CD4-positive, alpha-beta T cell treated with Interleukin-1 beta for 1 hour (primary cell): ENCODE results near the gene ITPR2.
"Not testable (repeated sequence)": the region's sequence is repeated elsewhere in the genome, so short reads cannot be mapped to it uniquely, and the experiment has no call there.

Experiments
- DNase-seq, 2 donors: peaks; one replicate each; pipeline ENCODE4 v3.0.0-alpha.2; 2020 to 2022

The ITPR2 gene

DNA sequence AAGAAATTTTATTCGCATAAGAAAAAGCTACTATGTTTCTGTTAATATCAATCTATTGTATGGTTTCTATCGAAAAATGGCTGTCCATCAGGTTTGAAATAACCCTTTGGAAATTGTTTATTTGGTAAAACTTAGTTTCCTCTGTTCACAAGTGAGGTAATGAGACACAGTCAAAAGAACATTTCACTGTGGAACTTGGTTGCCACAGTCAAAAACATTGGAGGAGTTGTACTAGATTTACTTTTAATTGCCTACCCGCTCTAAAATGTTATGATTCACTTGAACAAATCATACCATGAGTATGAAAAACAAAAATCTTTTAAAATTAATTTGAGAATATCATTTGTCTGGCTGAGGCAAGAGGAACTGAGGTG, 46.5 kb downstream of the ITPR2 start:
- DNase-seq = no peak

DNA sequence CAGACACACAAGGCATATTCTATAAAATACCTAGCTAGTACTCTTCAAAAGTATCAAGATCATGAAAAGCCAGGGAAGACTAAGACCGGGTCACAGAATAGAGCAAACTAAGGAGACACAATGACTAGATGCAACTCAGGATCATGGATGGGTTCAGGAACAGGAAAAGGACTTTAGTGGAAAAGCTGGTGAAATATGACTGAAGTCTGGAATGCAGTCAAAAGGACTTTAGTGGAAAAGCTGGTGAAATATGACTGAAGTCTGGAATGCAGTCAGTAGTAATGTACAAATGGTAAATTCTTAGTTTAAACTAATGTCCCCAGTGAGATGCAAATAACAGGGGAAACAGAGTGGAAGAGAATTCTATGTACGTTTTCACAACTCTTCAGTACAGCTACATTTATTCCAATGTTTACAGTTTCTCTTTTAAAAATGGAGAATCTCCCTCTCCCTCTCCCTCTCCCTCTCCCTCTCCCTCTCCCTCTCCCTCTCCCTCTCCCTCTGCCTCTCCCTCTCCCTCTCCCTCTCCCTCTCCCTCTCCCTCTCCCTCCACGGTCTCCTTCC, 49.1 kb downstream of the ITPR2 start:
- DNase-seq = not testable (repeated sequence)

GRCh38 chr12:26783131-26783526, 49.9 kb downstream of the ITPR2 start:
- no peak for DNase-seq

- no peak for DNase-seq
Measured at GRCh38 chr12:26782372-26783130, 50.4 kb downstream of the ITPR2 start.

GRCh38 chr12:26780656-26781055, 52.3 kb downstream of the ITPR2 start:
- not testable (repeated sequence) for DNase-seq

GRCh38 chr12:26778173-26778775, 54.7 kb downstream of the ITPR2 start:
- not testable (repeated sequence) for DNase-seq

DNA sequence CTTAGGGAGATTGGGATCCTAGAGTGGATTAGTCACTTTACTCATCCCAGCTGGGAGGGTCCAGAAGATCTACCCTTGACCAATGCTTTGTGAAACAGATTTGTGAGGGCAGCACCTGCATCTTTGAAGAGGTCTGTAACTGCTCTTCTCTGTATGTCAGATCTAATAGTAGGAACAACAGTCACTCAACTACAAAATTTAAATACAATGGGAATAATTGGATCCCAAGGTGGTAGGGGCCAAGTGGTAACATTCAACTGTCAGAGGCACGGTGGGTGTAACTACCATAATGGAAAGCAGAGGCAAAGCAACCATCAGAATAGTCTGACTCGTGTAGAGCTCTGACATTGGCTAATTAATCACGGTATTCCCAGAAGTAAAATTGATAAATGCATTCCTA, 55.8 kb downstream of the ITPR2 start:
- no peak for DNase-seq

DNA sequence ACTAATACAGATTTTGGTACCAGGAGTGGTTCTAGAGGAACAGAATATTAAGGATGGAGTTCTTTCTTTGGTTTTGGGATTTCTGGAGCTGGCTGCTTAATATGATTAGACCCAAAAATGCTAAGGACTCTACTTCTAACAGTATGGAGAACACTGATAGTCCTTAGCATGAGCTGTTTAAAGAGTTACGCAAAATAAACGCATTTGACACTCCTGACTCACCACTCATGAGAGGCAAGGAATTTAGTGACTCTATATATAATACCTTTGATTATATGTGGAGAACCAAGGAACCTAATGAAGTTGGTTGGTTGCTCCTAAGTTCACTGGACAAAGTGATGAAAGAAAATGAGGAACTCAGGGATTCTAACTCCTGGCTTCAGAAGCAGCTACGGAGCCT, 57.0 kb downstream of the ITPR2 start:
- DNase-seq = not testable (repeated sequence)

DNA sequence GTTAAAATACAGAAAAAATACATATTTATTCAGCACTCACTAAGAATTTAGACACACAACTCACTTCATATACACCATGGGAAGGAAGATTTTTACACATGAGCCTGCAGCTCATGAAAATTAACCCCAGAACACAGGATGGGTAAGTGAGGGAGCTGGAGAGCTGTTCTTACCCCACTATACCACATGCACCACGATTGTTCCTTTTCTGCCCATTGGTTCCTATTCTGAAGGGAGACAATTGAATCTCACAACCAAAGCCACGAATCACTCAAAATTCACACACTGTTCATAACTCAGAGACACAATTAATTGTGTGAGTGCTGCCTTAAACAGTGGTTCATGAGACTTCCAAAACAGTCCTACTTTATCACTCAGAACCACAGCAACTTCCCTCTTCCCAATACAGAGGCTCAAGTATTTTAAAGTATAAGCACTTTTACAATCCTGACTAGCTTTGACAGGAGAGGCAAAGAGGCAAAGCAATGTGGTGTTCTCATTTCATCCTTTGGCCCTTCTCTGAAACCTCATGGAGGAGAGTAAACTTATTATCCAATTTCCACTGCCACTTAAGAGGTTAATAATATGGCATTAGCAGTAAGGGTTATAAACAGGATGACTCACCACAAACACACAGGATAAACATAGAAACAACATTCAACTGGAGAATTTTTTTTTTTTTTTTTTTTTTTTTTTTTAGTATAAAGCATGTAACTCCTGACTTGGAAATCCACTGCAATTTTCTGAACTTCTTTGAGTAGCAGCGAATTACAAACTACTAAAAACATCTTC, 59.5 kb downstream of the ITPR2 start:
- no peak for DNase-seq

DNA sequence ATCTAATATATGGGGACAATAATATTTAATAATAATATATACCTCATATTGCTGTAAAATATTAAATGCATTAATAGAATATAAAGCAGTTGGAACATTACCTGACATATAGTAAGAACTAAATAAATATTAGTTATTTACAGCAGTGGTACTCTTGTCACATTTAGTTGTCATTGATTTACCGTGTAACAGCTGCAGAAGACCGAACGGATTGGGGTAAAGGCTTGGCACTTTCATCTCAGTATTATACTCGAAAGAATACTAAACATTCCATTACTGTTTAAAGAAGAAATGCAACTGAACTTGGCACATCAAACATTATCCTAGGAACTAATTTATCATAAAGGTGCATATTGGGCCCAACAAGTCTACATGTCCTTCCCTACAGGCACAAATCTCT, 61.1 kb downstream of the ITPR2 start:
- no peak for DNase-seq

GRCh38 chr12:26770239-26771070, 62.5 kb downstream of the ITPR2 start:
- DNase-seq = no peak

DNA sequence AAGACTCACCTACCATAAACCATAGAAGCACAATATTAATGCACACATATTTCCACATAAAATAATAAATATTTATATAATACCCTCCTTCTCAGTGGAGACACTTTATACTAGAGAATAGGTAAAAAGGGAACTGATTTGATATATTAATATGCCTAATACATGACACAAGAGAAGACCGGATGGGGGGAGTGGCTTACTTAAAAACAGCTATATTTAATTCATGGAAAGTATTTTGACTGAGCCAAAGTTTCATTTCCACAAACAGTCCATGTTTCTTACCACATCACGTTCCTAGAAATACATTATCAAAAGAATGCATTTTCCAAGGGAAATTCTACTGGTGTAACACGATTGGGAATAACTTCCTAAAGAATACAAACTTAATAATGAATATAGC, 63.4 kb downstream of the ITPR2 start:
- no peak for DNase-seq

DNA sequence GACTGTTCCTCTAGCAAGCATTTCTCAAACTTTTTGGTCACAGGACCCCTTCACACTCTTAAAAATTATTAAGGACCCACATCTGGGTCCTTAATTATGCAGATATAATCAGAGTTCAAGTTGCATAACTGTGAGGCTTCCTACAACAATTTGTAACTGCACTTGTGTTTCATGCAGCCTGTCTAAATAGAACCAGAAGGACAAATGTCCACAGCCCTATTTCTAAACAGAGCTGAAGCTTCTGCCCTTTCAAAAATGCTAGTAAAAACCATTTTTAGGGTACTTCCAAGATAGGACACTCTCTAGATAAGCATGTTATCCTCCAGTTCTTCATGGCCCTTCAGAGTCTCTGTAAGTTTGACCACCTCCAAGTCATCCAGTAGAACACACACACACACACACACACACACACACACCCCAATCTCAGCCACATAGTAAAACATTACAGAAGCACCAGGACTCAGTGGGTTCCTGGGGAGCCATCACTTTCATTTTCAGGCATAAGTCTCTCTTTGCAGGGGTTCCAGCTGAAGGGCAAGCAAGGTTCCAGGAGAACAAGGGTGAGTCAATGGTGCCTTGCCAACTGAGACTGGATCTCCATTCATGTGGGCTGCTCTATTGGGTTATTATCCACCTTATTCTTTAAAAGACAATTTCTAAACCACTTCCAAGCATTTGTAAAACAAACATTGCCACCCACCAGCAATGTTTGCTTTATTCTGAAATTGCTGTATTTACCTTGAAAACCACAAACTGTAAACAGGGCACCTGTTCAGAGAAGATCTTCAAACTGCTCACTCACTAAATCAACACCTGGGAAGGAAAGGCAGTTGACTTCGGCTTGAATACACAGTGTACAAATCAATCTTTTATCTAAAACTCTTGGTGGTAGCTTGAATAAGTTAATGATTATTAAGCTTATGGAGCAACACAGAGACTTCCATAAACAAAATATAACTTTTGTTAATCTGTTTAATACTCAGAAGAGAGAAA, 64.1 kb downstream of the ITPR2 start:
- no peak for DNase-seq

GRCh38 chr12:26767865-26768264, 65.1 kb downstream of the ITPR2 start:
- DNase-seq = no peak

DNA sequence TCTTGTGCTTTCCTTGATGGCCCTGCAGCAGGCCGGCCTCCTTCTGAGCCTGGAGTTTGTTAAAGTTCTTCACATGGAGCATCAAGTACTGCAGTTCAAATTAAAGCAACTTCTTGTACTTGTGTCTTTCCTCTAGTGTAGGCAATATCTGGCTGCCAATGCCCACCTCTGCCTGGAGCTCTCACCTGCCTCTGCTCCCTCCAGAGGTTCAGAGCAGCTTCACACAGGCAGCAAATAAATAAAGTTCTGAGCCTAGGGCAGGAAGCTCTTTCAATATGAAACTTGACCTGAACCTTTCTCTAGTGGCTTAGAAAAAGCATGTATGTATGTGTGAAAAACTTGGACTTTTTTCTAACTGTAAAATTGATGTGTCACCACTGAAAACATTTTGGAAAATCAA, 65.9 kb downstream of the ITPR2 start:
- no peak for DNase-seq

- no peak for DNase-seq
Measured at GRCh38 chr12:26762186-26762585, 70.8 kb downstream of the ITPR2 start.

- DNase-seq = no peak
Measured at GRCh38 chr12:26761775-26762174, 71.2 kb downstream of the ITPR2 start.

- no peak for DNase-seq
Measured at GRCh38 chr12:26760657-26761293, 72.2 kb downstream of the ITPR2 start.

- DNase-seq = not testable (repeated sequence)
Measured at GRCh38 chr12:26755362-26755761, 77.6 kb downstream of the ITPR2 start.

DNA sequence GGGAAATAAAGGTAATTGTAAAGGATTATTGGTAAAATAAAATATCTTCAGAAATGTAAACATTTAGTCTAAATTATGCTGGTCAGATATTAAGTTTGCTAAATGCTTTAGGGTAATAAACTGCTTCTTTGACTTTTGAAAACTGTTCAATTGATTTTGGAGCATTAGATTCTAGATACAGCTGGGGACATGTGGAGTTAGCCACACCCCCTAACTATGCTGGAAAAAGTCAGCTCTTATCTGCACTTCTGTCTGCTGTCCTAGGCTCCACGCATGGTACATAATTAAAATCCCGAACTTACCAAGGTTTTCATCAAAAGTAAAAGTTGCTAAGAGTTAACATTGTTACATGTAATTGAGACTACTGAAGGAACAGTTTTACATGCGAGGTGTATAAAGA, 78.8 kb downstream of the ITPR2 start:
- DNase-seq = no peak

DNA sequence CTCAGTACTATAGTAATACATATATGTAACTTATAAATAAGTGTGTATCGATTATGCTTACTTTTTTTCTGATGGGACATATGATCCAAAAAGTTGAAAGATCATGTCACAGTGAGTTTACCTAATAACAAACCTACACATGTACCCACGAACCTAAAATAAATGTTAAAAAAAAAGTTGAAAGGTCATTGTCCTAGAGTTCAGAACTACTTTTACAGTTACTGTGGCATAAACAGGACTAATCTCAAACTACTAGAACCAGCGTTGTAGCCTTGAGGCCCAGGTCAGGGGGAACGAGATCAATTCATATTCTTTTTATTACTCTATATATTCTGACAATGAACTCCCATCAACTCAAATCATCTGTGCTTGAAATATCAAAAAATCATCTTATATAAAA, 81.8 kb downstream of the ITPR2 start:
- DNase-seq = no peak
